ENCODE results near the gene GAS7. TPM values are rescaled to one million over a fixed set of nuclear protein-coding genes. Genes with fewer than 3 reads are reported as not detected.

Gene GAS7
- total RNA-seq, 1 experiment from 2014 or later: 4.1 TPM

DNA sequence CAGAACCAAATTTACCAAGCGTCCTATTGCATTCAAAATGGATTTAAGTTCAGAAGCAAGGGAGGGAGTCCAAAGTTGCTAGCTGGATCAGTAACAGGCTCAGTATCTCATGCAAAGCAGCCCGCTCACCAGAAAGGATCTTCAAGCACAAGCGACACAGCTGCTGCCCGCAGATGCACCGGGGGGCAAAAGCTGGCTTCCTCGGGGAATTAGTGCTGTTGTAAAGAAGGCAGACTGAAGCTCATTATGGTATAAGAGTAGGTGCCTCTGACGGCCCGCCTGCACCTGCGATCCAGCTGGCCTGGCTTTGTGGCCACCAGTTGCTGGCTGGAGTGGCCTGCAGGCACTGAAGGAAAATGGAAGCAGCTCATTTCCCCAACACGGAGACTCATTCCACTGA is 165.0 kb downstream of the GAS7 start (continued):
- TF ChIP-seq ZNF274 (IDR thresholded peaks at IDR 0.05; ENCODE audit: low read depth, low read length) (no peak), CEBPB (IDR thresholded peaks at IDR 0.05; ENCODE audit: low read depth) (no peak), SP1 (IDR thresholded peaks at IDR 0.05; ENCODE audit: low read depth) (no peak), ZFX (IDR thresholded peaks at IDR 0.05) (no peak), CBX3 (IDR thresholded peaks at IDR 0.05; ENCODE audit: low read depth) (no peak)

DNA sequence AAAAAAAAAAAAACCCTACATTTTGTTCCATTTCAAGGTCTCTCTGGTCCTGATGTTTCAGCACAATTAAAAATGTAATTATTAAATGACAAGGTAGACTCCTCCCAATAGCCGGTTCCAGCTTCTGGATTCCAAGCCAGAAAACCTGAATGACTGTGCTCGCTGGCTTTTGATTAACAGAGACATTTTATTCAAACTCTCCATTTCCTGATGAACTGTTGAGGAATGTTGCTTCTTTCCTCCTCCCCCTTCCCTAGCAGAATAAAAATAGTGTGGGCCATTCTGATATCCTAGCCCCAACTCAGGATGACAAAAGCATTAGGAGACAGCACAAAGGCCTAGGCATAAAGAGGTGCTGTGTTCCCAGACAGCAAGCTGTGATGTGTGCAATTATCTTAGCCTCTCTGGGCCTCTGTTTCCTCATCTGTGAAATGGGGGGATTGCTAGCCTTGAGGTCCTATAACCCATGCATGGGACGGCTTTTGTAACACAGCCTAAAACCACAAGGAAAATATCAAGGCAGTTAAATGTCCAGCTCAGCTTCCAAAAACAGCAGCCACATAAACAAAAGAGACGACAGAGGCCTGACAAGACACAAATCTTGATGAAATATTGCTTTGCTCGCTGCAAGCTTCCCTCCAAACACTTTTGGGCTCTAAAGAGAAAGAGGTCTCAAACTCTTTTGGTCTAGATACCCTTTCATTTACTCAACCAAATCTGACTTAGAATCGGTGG is 166.1 kb downstream of the GAS7 start:
- Histone ChIP-seq H3K4me3 (replicated peaks in 1 of 2; ENCODE audit: low read depth in 1 of 2, low read length in 2 of 2) (no peak overlapping the region), H2AFZ (ENCODE audit: low read depth, low read length, poor library complexity, severe bottlenecking) (no peak overlapping the region), H3K36me3 (ENCODE audit: control insufficient read depth in 1 of 2, insufficient read depth in 2 of 2, low read length in 2 of 2) (no peaks in the 10 kb centered on the region), H3K9ac (ENCODE audit: low read length) (no peak overlapping the region), H3K9me2 (ENCODE audit: insufficient read depth) (no peaks in the 10 kb centered on the region), H3K27ac (ENCODE audit: low read depth, low read length) (no peak overlapping the region), H3K27me3 (ENCODE audit: insufficient read depth, low read length) (0 out of 2 replicates have a peak, but pooled peaks cover 4% of the 10 kb centered on the region), H3K4me2 (ENCODE audit: low read length) (no peak overlapping the region), H3K4me1 (ENCODE audit: control insufficient read depth in 1 of 2, insufficient read depth in 2 of 2, low read length in 2 of 2) (no peaks in the 10 kb centered on the region), H3K79me2 (ENCODE audit: insufficient read depth, low read length) (no peaks in the 10 kb centered on the region), H4K20me1 (ENCODE audit: insufficient read depth) (no peaks in the 10 kb centered on the region), H3K9me3 (ENCODE audit: control insufficient read depth in 1 of 2, insufficient read depth in 1 of 2, low read depth in 1 of 2, low read length in 2 of 2) (no peaks in the 10 kb centered on the region)
- ChIA-PET RAD21 (ENCODE audit: low non-redundant PET in 1 of 2, low total read pairs in 2 of 2, uncharacterized antibody in 2 of 2, unreplicated experiment in 2 of 2) (no interaction called here), CTCF (no interaction called here), POLR2A (no interaction called here)
- ATAC-seq (no peak), DNase-seq (ENCODE audit: low read depth, low spot score) (no peak)
- BruUV-seq (replicated peaks): no TSS peak
- intact Hi-C loops (cut with micrococcal nuclease): no loop called here
- TF ChIP-seq ELF1 (IDR thresholded peaks at IDR 0.05; ENCODE audit: borderline replicate concordance, low read depth) (no peak), EZH2 (IDR thresholded peaks at IDR 0.05) (no peak)
- TF ChIP-seq, protein P1, sequence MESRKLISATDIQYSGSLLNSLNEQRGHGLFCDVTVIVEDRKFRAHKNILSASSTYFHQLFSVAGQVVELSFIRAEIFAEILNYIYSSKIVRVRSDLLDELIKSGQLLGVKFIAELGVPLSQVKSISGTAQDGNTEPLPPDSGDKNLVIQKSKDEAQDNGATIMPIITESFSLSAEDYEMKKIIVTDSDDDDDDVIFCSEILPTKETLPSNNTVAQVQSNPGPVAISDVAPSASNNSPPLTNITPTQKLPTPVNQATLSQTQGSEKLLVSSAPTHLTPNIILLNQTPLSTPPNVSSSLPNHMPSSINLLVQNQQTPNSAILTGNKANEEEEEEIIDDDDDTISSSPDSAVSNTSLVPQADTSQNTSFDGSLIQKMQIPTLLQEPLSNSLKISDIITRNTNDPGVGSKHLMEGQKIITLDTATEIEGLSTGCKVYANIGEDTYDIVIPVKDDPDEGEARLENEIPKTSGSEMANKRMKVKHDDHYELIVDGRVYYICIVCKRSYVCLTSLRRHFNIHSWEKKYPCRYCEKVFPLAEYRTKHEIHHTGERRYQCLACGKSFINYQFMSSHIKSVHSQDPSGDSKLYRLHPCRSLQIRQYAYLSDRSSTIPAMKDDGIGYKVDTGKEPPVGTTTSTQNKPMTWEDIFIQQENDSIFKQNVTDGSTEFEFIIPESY (IDR thresholded peaks at IDR 0.05; ENCODE audit: extremely low read depth, insufficient replicate concordance, low read length): no peak

Data from HCT116 (cell line).